ENCODE results near the gene PDCD1LG2. TPM values are rescaled to one million over a fixed set of nuclear protein-coding genes. Genes with fewer than 3 reads are reported as not detected.

The PDCD1LG2 gene
- polyA plus RNA-seq, 1 experiment: 31.5 TPM

DNA sequence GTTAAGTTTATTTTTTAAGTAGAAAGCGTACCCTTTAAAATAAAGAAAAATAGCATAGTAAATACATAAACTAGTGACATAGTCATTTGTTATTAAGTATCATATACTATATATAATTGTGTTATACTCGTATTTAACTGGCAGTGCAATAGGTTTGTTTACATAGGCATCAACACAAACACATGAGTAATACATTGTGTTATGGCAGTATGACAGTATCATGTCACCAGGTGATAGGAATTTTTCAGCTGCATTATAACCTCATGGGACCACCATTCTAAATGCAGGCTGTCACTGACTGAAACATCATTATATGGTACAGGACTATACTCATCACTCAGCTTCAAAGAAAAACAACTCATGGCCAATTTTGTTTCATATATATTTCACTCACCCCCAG lies 110.2 kb downstream of the PDCD1LG2 start:
- no peak overlapping the region for H3K4me3 ChIP-seq (ENCODE audit: low read depth, low read length)
- no peaks in the 10 kb centered on the region for H3K9me3 ChIP-seq (ENCODE audit: control insufficient read depth, insufficient read depth, low read length)
- TF ChIP-seq CTCF (IDR thresholded peaks at IDR 0.05; ENCODE audit: low read depth, low read length): no peak
- no peak overlapping the region for H3K27ac ChIP-seq (ENCODE audit: low read depth, low read length)
- ChIA-PET POLR2A (no interaction called here), CTCF (no interaction called here)
- DNase-seq (ENCODE audit: low read depth, low spot score): no peak
- no peaks in the 10 kb centered on the region for H3K27me3 ChIP-seq (ENCODE audit: control insufficient read depth, insufficient read depth, low read length)

Other genes with a start within 250 kb of the PDCD1LG2 start
- gene RLN2, start 205.8 kb upstream of the PDCD1LG2 start, polyA plus RNA-seq (2011; rRNA removed): not detected in 2 replicates
- gene RLN1, start 170.7 kb upstream of the PDCD1LG2 start, polyA plus RNA-seq (2011; rRNA removed): 0.11 TPM in 1 of 2 replicates, not detected in the other
- 8.6 and 13.1 TPM in 2 replicates for gene PLGRKT, start 72.6 kb upstream of the PDCD1LG2 start, polyA plus RNA-seq (2011; rRNA removed)
- 16.3 and 16.6 TPM in 2 replicates for gene CD274, start 60.0 kb upstream of the PDCD1LG2 start, polyA plus RNA-seq (2011; rRNA removed)
- 60.6 and 65.4 TPM in 2 replicates for gene RIC1, start 118.6 kb downstream of the PDCD1LG2 start, polyA plus RNA-seq (2011; rRNA removed)